HG03558 (cell line): ENCODE measurements around the gene BRAP.
"Not testable (repeated sequence)": the region's sequence is repeated elsewhere in the genome, so short reads cannot be mapped to it uniquely, and the experiment has no call there.

Experiments
- ATAC-seq: cut with Tn5 transposase; IDR thresholded peaks from one replicate; pipeline ENCODE4 v1.9.1; 2021; ENCODE audit warnings: moderate number of reproducible peaks; ENCODE audit not compliant: unreplicated experiment; ENCODE audit errors: extremely low read depth

Gene BRAP

GRCh38 chr12:111677186-111677585 lies 8.6 kb downstream of the BRAP start:
- no peak for ATAC-seq

- ATAC-seq: no peak
Measured at GRCh38 chr12:111673503-111673902, 12.3 kb downstream of the BRAP start.

- no peak for ATAC-seq
Measured at GRCh38 chr12:111672822-111673381, 12.9 kb downstream of the BRAP start.

- no peak for ATAC-seq
Measured at GRCh38 chr12:111664961-111665865, 20.5 kb downstream of the BRAP start.

DNA sequence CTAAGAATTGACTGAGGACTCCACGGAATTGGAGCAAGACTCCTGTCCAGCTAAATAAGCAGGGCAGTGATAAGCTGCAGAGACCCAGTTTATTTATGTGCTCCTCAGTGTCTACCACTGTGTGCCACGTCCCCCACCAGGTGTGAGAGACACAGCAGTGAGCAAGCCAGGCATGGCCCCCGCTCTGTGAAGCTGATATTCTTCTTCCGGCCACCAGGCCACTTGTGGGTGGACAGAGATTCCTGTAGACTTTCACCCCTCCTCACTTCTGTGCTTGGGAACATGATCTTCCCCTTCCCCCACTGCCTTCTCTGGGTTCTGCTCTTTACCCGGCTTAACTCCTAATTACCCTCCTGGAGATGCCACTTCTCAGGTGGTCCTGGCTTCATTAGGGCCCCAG lies 21.3 kb downstream of the BRAP start:
- ATAC-seq: no peak

GRCh38 chr12:111656016-111656415 lies 29.7 kb downstream of the BRAP start:
- no peak for ATAC-seq

GRCh38 chr12:111655356-111655755 lies 30.4 kb downstream of the BRAP start:
- ATAC-seq: no peak

DNA sequence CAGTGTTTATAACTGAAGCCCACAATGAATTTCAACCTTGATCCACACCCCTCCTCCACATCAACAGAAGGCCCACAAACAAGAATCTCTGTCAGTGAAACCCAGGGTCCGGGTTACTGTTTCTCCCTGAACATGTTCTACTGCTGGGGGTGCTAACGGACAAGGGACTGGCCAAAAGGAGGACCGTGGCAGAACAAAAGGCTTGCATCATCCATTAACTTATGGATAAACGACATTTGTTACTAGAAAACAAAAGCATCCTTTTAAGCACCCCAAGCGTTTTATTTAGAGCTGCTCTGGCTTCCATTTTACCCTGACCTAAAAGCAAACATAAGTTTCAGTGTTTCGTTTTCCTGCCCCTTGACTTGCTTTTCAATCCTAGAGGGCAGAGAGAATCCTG lies 32.2 kb downstream of the BRAP start:
- ATAC-seq: no peak

DNA sequence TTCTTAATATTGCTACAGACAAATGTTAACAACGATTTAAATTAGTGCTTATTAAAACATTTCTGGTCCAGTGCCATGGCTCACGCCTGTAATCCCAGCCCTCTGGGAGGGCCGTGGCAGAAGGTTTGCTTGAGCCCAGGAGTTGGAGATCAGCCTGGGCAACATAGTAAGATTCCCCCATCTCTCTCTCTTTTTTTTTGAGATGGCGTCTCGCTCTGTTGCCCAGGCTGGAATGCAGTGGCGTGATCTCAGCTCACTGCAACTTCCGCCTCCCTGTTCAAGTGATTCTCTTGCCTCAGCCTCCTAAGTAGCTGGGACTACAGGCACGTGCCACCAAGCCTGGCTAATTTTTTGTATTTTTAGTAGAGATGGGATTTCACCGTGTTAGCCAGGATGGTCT lies 33.2 kb downstream of the BRAP start:
- ATAC-seq: not testable (repeated sequence)

GRCh38 chr12:111650912-111651311 lies 34.8 kb downstream of the BRAP start:
- ATAC-seq: no peak

DNA sequence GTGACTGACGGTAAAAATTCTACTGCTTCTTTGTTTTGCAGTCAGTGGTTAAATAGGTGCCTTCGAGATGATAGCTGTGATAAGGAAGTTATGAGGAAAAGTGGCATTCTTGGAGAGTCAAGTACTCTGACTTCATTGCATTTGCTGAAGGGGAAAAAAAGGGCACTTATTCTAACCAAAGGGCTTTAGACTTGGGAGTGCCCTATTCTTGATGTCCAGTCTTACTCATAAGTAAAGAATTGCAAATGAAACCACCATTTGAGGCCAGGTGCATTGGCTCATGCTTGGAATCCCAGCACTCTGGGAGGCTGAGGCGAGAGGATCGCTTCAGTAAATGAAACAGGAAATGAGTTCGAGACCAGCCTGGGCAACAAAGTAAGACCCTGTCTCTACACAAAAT lies 40.3 kb downstream of the BRAP start:
- no peak for ATAC-seq

- no peak for ATAC-seq
Measured at GRCh38 chr12:111643427-111643826, 42.3 kb downstream of the BRAP start.

DNA sequence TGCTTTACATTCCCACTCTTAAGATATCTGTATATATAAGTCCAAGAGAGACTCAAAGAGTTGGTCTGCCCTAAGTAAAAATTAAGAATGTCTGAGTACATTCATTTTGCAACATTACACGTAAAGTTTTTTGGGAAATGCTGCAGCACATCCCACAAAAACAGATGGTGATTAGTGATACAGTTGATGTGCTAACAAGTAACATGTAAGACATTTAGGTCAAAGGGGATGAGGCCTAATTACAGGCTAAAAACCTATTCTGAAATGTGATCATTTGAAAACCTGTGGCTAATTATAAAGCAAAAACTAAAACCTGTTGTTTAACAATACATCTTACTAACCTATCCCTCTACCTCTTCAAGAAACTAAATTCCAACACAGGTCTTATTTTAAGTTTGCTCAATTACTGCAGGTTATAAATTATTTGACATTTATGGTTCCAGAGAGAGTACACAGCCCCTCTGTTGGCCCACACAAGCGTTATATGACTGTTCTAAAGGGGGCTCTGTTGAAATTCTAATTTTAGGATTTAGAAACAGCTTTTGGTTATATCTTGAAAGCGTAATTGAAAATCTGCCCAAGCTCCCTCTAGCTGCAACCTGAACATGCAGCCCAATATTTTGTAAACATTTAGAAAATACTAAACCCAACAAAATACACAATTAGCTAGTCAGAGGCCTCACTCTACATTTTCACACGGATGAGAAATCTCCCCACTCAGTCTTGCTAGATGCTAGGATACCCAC lies 42.9 kb downstream of the BRAP start:
- no peak for ATAC-seq

DNA sequence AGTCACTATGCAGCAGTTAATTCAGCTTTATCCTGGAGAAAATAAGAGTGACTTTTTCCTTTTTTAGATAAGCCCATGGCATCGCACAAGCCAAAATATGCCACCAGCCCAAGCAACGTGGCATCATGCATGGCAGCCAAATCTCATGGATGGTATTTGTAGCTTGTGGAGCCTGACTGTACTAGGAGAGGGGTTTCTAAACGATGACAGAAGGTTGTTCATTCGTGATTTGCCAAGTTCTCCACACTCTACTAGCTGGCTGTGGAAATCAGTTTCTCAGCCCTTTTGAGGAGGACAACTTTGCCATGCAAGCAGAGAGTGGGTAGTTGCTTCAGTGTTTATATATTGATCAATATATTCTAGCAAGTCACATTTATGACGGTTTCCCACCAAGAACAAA lies 45.2 kb downstream of the BRAP start:
- ATAC-seq: no peak

- no peak for ATAC-seq
Measured at GRCh38 chr12:111638556-111638955, 47.2 kb downstream of the BRAP start.

DNA sequence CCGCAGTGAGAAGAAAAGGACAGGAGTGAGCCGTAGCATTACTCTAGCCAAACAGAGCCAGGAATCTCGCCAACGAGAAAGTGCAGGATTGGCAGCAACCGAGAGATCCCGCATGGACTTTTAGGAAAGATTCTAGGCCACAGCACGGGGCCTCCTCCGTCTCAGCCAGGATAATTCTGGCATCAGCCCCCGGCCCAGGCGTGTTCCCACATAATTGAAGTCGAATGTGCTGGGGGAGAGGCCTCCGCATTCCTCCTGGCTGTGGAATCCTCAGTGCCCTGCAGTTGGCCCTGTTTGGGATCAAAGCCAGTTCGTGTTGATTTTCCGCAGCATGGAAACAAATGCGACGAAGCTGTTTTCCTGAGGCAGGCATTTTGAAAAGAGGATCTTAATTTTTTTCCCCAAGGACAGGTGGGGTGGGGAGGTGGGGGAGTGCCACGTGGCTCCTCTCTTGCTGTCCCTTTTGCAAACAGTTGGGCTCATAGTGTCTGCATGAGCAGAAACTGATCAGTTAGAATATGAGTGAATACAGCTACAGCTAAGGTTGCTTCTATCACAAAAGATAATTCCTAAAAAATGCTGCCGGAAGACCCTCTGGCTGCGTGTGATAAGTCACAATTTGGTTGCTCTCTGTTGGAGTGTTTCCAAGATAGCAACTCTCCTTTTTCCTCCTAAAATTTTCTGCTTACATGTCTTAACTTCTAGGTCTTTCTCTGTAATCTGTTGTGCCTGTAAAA lies 49.4 kb downstream of the BRAP start:
- no peak for ATAC-seq

DNA sequence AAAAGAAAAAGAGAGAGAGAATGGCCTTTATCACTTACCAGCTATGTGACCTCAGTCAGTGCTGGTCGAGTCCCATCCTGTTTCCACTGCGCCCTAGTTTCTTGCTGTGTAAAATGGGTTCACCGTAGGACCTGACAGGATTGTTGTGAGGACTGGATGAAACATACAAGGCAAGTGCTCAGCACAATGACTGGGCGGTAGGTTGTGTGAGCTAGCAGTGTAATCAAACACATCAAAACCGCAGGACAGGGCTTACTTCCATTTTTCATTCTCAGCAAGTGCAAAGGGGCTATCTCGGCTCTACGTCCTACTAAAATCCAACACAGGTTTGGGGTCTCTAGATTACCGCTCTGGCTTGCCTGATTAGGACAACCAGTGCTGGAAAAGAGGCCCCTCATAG lies 50.2 kb downstream of the BRAP start:
- ATAC-seq: no peak

- ATAC-seq: no peak
Measured at GRCh38 chr12:111628505-111629260, 57.1 kb downstream of the BRAP start.

GRCh38 chr12:111626230-111626629 lies 59.5 kb downstream of the BRAP start:
- no peak for ATAC-seq

GRCh38 chr12:111624540-111624939 lies 61.2 kb downstream of the BRAP start:
- ATAC-seq: no peak
